GM18505 (cell line): ENCODE data around the gene HS2ST1.
"Not testable (repeated sequence)": the region's sequence is repeated elsewhere in the genome, so short reads cannot be mapped to it uniquely, and the experiment has no call there.

Experiments used
- ATAC-seq: cut with Tn5 transposase; IDR thresholded peaks from one replicate; pipeline ENCODE4 v1.9.1; 2021; ENCODE audit not compliant: unreplicated experiment
- POLR2A ChIP-seq: IDR thresholded peaks from 4 replicates; pipeline ENCODE4 v1.6.1; 2011; ENCODE audit warnings: borderline replicate concordance; ENCODE audit not compliant: insufficient read depth, insufficient read length; ENCODE audit errors: extremely low read depth

Gene HS2ST1

GRCh38 chr1:86991549-86992186, 77.2 kb downstream of the HS2ST1 start:
- no peak for TF ChIP-seq POLR2A
- ATAC-seq, result no peak

- no peak for ATAC-seq
- no peak for TF ChIP-seq POLR2A
Measured at GRCh38 chr1:86992861-86993260, 78.4 kb downstream of the HS2ST1 start.

- no peak for ATAC-seq
- no peak for TF ChIP-seq POLR2A
Measured at GRCh38 chr1:86993269-86993985, 79.0 kb downstream of the HS2ST1 start.

GRCh38 chr1:86994061-86994460, 79.6 kb downstream of the HS2ST1 start:
- no peak for TF ChIP-seq POLR2A
- no peak for ATAC-seq

- no peak for TF ChIP-seq POLR2A
- ATAC-seq, result no peak
Measured at GRCh38 chr1:86997538-86997937, 83.1 kb downstream of the HS2ST1 start.

GRCh38 chr1:86998280-86998679, 83.8 kb downstream of the HS2ST1 start:
- no peak for TF ChIP-seq POLR2A
- no peak for ATAC-seq

- no peak for TF ChIP-seq POLR2A
- no peak for ATAC-seq
Measured at GRCh38 chr1:86998727-86999126, 84.3 kb downstream of the HS2ST1 start.

- ATAC-seq, result no peak
- TF ChIP-seq POLR2A, result no peak
Measured at GRCh38 chr1:87000460-87000859, 86.0 kb downstream of the HS2ST1 start.

GRCh38 chr1:87004857-87005256, 90.4 kb downstream of the HS2ST1 start:
- ATAC-seq, result no peak

GRCh38 chr1:87007323-87007722, 92.9 kb downstream of the HS2ST1 start:
- ATAC-seq, result no peak
- TF ChIP-seq POLR2A, result no peak

More at GRCh38 chr1:87004857-87005256, 90.4 kb downstream of the HS2ST1 start:
- no peak for TF ChIP-seq POLR2A

GRCh38 chr1:87013385-87013784, 99.0 kb downstream of the HS2ST1 start:
- not testable (repeated sequence) for ATAC-seq

GRCh38 chr1:87017998-87018672, 103.7 kb downstream of the HS2ST1 start:
- TF ChIP-seq POLR2A, result no peak
- ATAC-seq, result no peak

- no peak for TF ChIP-seq POLR2A
- ATAC-seq, result no peak
Measured at GRCh38 chr1:87023326-87023725, 108.9 kb downstream of the HS2ST1 start.
